Measurements from ENCODE around the gene ZNF76. TPM values are rescaled to one million over a fixed set of nuclear protein-coding genes. Genes with fewer than 3 reads are reported as not detected.
A peak's percentile ranks its signal among the peaks of the same experiment; 100 is the strongest.

Gene ZNF76
- total RNA-seq, 2 donors from 2014 or later, result 25.4 to 26.0 TPM

- Histone ChIP-seq H3K4me1 (peaks cover 0 to 19% of the 10 kb centered on the region in 2 donors), H3K27me3 (no peaks in the 10 kb centered on the region), H3K9me3 (no peaks in the 10 kb centered on the region), H3K27ac (peak within 1 kb of the TSS in 1 of 2 donors; percentile 45), H3K36me3 (peaks cover 15% of the 10 kb centered on the region), H3K4me3 (peak within 1 kb of the TSS; percentile 23 to 40)
- peak; percentile 38 to 83 for TF ChIP-seq CTCF (IDR thresholded peaks at IDR 0.05)
- DNase-seq (ENCODE audit: low spot score), result peak; percentile 83
These were observed 38.3 kb downstream of the ZNF76 start, which contains the start of gene DEF6 for GRCh38 chr6:35297601-35298481. Gene DEF6, plus strand, starts transcription at chr6:35297818. Its CDS starts 39 bp downstream, at chr6:35297857.

DNA sequence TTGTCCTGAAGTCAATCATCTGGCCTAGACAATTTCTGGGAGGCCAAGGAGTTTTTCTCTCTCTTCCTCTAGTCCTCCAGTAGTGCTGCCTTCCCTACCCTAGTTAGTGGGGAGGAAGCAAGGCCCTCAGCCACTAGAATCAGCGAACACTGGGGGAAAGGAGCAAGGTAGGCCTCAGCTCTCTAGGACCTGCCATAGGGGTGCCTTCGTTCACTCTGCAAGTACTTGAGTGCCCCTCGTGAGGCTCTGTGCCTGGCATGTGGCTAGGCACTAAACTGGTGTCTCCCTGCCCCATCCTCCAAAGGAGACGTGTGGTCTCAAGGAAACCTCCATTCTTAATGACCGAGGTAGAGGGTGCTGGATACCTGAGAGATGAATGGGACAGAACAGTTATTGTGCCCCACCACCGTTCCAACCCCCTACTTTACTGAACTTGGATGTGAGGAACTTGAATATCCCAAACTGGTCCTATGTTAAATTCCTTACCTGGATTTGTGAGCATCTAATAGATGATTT, 39.1 kb downstream of the ZNF76 start:
- Histone ChIP-seq H3K4me1 (peaks cover 0 to 27% of the 10 kb centered on the region in 2 donors), H3K9me3 (no peaks in the 10 kb centered on the region), H3K36me3 (peaks cover 10% of the 10 kb centered on the region), H3K4me3 (peak overlapping the region in 1 of 2 donors; percentile 0), H3K27ac (no peak overlapping the region), H3K27me3 (no peaks in the 10 kb centered on the region)
- no peak for TF ChIP-seq CTCF (IDR thresholded peaks at IDR 0.05)
- no peak for DNase-seq (ENCODE audit: low spot score)

GRCh38 chr6:35299674-35300073, 40.1 kb downstream of the ZNF76 start:
- TF ChIP-seq CTCF (IDR thresholded peaks at IDR 0.05), result no peak
- Histone ChIP-seq H3K27me3 (no peaks in the 10 kb centered on the region), H3K4me3 (no peak overlapping the region), H3K9me3 (no peaks in the 10 kb centered on the region), H3K27ac (no peak overlapping the region), H3K4me1 (peaks cover 0 to 28% of the 10 kb centered on the region in 2 donors), H3K36me3 (peaks cover 8% of the 10 kb centered on the region)
- DNase-seq (ENCODE audit: low spot score), result no peak

GRCh38 chr6:35300848-35301247, 41.3 kb downstream of the ZNF76 start:
- no peak overlapping the region for H3K4me3 ChIP-seq
- no peak for DNase-seq (ENCODE audit: low spot score)

DNA sequence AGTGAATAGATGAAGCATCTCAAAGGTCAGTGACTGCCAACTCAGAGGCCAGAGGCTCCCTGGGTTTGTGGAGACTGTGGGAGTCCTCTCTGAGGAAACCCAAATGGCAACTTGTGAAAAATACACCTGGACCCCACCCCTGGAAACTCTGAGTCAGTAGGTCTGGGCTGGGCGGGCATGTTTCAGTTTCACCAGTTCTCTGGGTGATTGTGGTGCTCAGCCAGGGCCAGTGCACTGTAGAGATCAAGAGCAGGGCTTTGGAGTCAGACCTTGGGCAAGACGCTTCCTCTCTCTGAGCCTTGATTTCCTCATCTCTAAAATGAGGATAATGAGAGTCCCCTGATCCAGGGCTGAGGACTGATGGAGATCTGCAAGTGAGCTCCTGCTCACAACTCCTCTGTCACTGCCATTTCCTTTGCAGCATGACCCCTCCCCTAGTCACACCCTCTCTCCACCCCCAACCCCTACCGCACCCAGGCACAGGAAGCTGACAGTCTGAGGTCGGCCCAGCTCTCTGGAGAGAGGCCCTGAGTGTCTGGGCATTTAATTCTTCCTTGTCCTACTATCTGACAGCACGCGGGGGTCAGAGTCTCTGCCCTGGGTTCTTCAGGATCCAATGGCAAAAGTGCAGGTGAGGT, 43.2 kb downstream of the ZNF76 start:
- H3K4me1 ChIP-seq, result peaks cover 0 to 27% of the 10 kb centered on the region in 2 donors
- no peaks in the 10 kb centered on the region for H3K36me3 ChIP-seq
- H3K27me3 ChIP-seq, result no peaks in the 10 kb centered on the region
- no peak for TF ChIP-seq CTCF (IDR thresholded peaks at IDR 0.05)
- H3K27ac ChIP-seq, result peak overlapping the region in 1 of 2 donors; percentile 39
- DNase-seq (ENCODE audit: low spot score), result no peak
- H3K9me3 ChIP-seq, result no peaks in the 10 kb centered on the region
- H3K4me3 ChIP-seq, result no peak overlapping the region

More at GRCh38 chr6:35300848-35301247, 41.3 kb downstream of the ZNF76 start:
- Histone ChIP-seq H3K9me3 (no peaks in the 10 kb centered on the region), H3K36me3 (no peaks in the 10 kb centered on the region), H3K27ac (no peak overlapping the region), H3K27me3 (no peaks in the 10 kb centered on the region), H3K4me1 (peaks cover 0 to 28% of the 10 kb centered on the region in 2 donors)
- no peak for TF ChIP-seq CTCF (IDR thresholded peaks at IDR 0.05)
